ENCODE measurements around the gene NR1I3.

Gene NR1I3

GRCh38 chr1:161238039-161238473, at the start of gene NR1I3:
NR1I3 (minus strand) TSS chr1:161238203; CDS start chr1:161236565, 1,638 bp downstream.
- no peak within 1 kb of the TSS for H3K4me3 ChIP-seq (ENCODE audit: low read depth, low read length, poor library complexity, severe bottlenecking)
- H3K27ac ChIP-seq (ENCODE audit: low read depth, low read length, poor library complexity, severe bottlenecking) = no peak within 1 kb of the TSS
- H3K4me1 ChIP-seq (ENCODE audit: insufficient read depth, low read length, severe bottlenecking) = no peaks in the 10 kb centered on the region
- no peaks in the 10 kb centered on the region for H3K27me3 ChIP-seq (ENCODE audit: insufficient read depth, low read length)
- TF ChIP-seq EZH2 (IDR thresholded peaks at IDR 0.05; ENCODE audit: borderline replicate concordance, low read length) (no peak), CTCF (IDR thresholded peaks at IDR 0.05; ENCODE audit: low read length) (no peak)
- no peak within 1 kb of the TSS for H3K9ac ChIP-seq (ENCODE audit: low read length)
- H3F3A ChIP-seq (ENCODE audit: insufficient read depth, low read length) = no peaks in the 10 kb centered on the region
- H3K36me3 ChIP-seq (ENCODE audit: insufficient read depth, low read length) = no peaks in the 10 kb centered on the region
- H2AFZ ChIP-seq (ENCODE audit: low read length) = no peak within 1 kb of the TSS
- no peak within 1 kb of the TSS for H3K4me2 ChIP-seq (ENCODE audit: low read length)
- H3K9me3 ChIP-seq (ENCODE audit: low read length) = no peaks in the 10 kb centered on the region
- no peaks in the 10 kb centered on the region for H4K20me1 ChIP-seq (ENCODE audit: insufficient read depth, low read length)
- no peaks in the 10 kb centered on the region for H3K79me2 ChIP-seq (ENCODE audit: insufficient read depth, low read length)
- no peaks in the 10 kb centered on the region for H3K9me2 ChIP-seq (ENCODE audit: low read depth, low read length)

- no peaks in the 10 kb centered on the region for H3K9me3 ChIP-seq (ENCODE audit: low read length)
- H3K4me1 ChIP-seq (ENCODE audit: insufficient read depth, low read length, severe bottlenecking) = no peaks in the 10 kb centered on the region
- H3K4me3 ChIP-seq (ENCODE audit: low read depth, low read length, poor library complexity, severe bottlenecking) = no peak overlapping the region
- no peaks in the 10 kb centered on the region for H3F3A ChIP-seq (ENCODE audit: insufficient read depth, low read length)
- no peaks in the 10 kb centered on the region for H3K36me3 ChIP-seq (ENCODE audit: insufficient read depth, low read length)
- H3K27ac ChIP-seq (ENCODE audit: low read depth, low read length, poor library complexity, severe bottlenecking) = no peak overlapping the region
- H3K4me2 ChIP-seq (ENCODE audit: low read length) = no peak overlapping the region
- TF ChIP-seq CTCF (IDR thresholded peaks at IDR 0.05; ENCODE audit: low read length) (no peak), EZH2 (IDR thresholded peaks at IDR 0.05; ENCODE audit: borderline replicate concordance, low read length) (no peak)
- H3K79me2 ChIP-seq (ENCODE audit: insufficient read depth, low read length) = no peaks in the 10 kb centered on the region
- no peak overlapping the region for H2AFZ ChIP-seq (ENCODE audit: low read length)
- no peaks in the 10 kb centered on the region for H3K9me2 ChIP-seq (ENCODE audit: low read depth, low read length)
- peaks cover 4% of the 10 kb centered on the region; the same call in 1 of the 2 replicates for H3K27me3 ChIP-seq (ENCODE audit: insufficient read depth, low read length)
- H4K20me1 ChIP-seq (ENCODE audit: insufficient read depth, low read length) = no peaks in the 10 kb centered on the region
- no peak overlapping the region for H3K9ac ChIP-seq (ENCODE audit: low read length)
Measured at GRCh38 chr1:161287482-161288054, 49.6 kb upstream of the NR1I3 start.

GRCh38 chr1:161285521-161285920, 47.5 kb upstream of the NR1I3 start:
- H3K9ac ChIP-seq (ENCODE audit: low read length) = no peak overlapping the region
- TF ChIP-seq CTCF (IDR thresholded peaks at IDR 0.05; ENCODE audit: low read length) (no peak), EZH2 (IDR thresholded peaks at IDR 0.05; ENCODE audit: borderline replicate concordance, low read length) (no peak)
- peaks cover 4% of the 10 kb centered on the region; the same call in 1 of the 2 replicates for H3K27me3 ChIP-seq (ENCODE audit: insufficient read depth, low read length)
- no peaks in the 10 kb centered on the region for H3K9me3 ChIP-seq (ENCODE audit: low read length)
- no peaks in the 10 kb centered on the region for H3K79me2 ChIP-seq (ENCODE audit: insufficient read depth, low read length)
- no peaks in the 10 kb centered on the region for H3F3A ChIP-seq (ENCODE audit: insufficient read depth, low read length)
- no peaks in the 10 kb centered on the region for H3K9me2 ChIP-seq (ENCODE audit: low read depth, low read length)
- no peaks in the 10 kb centered on the region for H3K4me1 ChIP-seq (ENCODE audit: insufficient read depth, low read length, severe bottlenecking)
- no peaks in the 10 kb centered on the region for H4K20me1 ChIP-seq (ENCODE audit: insufficient read depth, low read length)
- no peak overlapping the region for H3K4me2 ChIP-seq (ENCODE audit: low read length)
- no peaks in the 10 kb centered on the region for H3K36me3 ChIP-seq (ENCODE audit: insufficient read depth, low read length)
- no peak overlapping the region for H3K4me3 ChIP-seq (ENCODE audit: low read depth, low read length, poor library complexity, severe bottlenecking)
- no peak overlapping the region for H3K27ac ChIP-seq (ENCODE audit: low read depth, low read length, poor library complexity, severe bottlenecking)
- H2AFZ ChIP-seq (ENCODE audit: low read length) = no peak overlapping the region
